ENCODE measurements around the gene FPGS. TPM values are rescaled to one million over a fixed set of nuclear protein-coding genes. Genes with fewer than 3 reads are reported as not detected.
"Not testable (repeated sequence)": the region's sequence is repeated elsewhere in the genome, so short reads cannot be mapped to it uniquely, and the experiment has no call there.

The FPGS gene
- total RNA-seq, 1 donor from 2014 or later: 70.0 TPM

GRCh38 chr9:127777368-127777980 lies 25.2 kb upstream of the FPGS start:
- Histone ChIP-seq H3K27me3 (ENCODE audit: control insufficient read depth, insufficient read depth, low read length) (no peaks in the 10 kb centered on the region), H3K36me3 (ENCODE audit: control insufficient read depth, insufficient read depth, low read length) (no peaks in the 10 kb centered on the region), H3K4me3 (ENCODE audit: low read depth, low read length) (no peak overlapping the region)
- no peak for TF ChIP-seq CTCF (IDR thresholded peaks at IDR 0.05; ENCODE audit: insufficient read depth, low read length, severe bottlenecking)
- DNase-seq (ENCODE audit: low read depth) (no peak), FAIRE-seq (no peak)

GRCh38 chr9:127778280-127779135 lies 24.2 kb upstream of the FPGS start, which contains the start of gene SH2D3C:
Gene SH2D3C, minus strand, starts transcription at chr9:127778666. Its CDS starts 39 bp downstream, at chr9:127778627.
- DNase-seq (ENCODE audit: low read depth): no peak
- TF ChIP-seq CTCF (IDR thresholded peaks at IDR 0.05; ENCODE audit: insufficient read depth, low read length, severe bottlenecking): no peak
- H3K4me3 ChIP-seq (ENCODE audit: low read depth, low read length): no peak within 1 kb of the TSS
- H3K36me3 ChIP-seq (ENCODE audit: control insufficient read depth, insufficient read depth, low read length): no peaks in the 10 kb centered on the region
- FAIRE-seq: no peak
- H3K27me3 ChIP-seq (ENCODE audit: control insufficient read depth, insufficient read depth, low read length): no peaks in the 10 kb centered on the region

- no peak for TF ChIP-seq CTCF (IDR thresholded peaks at IDR 0.05; ENCODE audit: insufficient read depth, low read length, severe bottlenecking)
- FAIRE-seq: no peak
- H3K27me3 ChIP-seq (ENCODE audit: control insufficient read depth, insufficient read depth, low read length): no peaks in the 10 kb centered on the region
- DNase-seq (ENCODE audit: low read depth): no peak
- H3K4me3 ChIP-seq (ENCODE audit: low read depth, low read length): no peak overlapping the region
- no peaks in the 10 kb centered on the region for H3K36me3 ChIP-seq (ENCODE audit: control insufficient read depth, insufficient read depth, low read length)
Measured at GRCh38 chr9:127779136-127779981, 23.3 kb upstream of the FPGS start.

- Histone ChIP-seq H3K4me3 (ENCODE audit: low read depth, low read length) (no peak overlapping the region), H3K36me3 (ENCODE audit: control insufficient read depth, insufficient read depth, low read length) (no peaks in the 10 kb centered on the region), H3K27me3 (ENCODE audit: control insufficient read depth, insufficient read depth, low read length) (no peaks in the 10 kb centered on the region)
- TF ChIP-seq CTCF (IDR thresholded peaks at IDR 0.05; ENCODE audit: insufficient read depth, low read length, severe bottlenecking): no peak
- FAIRE-seq (no peak), DNase-seq (ENCODE audit: low read depth) (no peak)
Measured at GRCh38 chr9:127780126-127780885, 22.4 kb upstream of the FPGS start.

- not testable (repeated sequence) for H3K27me3 ChIP-seq (ENCODE audit: control insufficient read depth, insufficient read depth, low read length); DNase-seq (ENCODE audit: low read depth); FAIRE-seq; H3K36me3 ChIP-seq (ENCODE audit: control insufficient read depth, insufficient read depth, low read length); H3K4me3 ChIP-seq (ENCODE audit: low read depth, low read length)
Measured at GRCh38 chr9:127780909-127781308, 21.8 kb upstream of the FPGS start.
